ENCODE data around the gene PKD1L1. TPM values are rescaled to one million over a fixed set of nuclear protein-coding genes. Genes with fewer than 3 reads are reported as not detected.

The PKD1L1 gene
- total RNA-seq, 4 donors from 2014 or later, result 0.07 to 1.7 (median 0.98) TPM

DNA sequence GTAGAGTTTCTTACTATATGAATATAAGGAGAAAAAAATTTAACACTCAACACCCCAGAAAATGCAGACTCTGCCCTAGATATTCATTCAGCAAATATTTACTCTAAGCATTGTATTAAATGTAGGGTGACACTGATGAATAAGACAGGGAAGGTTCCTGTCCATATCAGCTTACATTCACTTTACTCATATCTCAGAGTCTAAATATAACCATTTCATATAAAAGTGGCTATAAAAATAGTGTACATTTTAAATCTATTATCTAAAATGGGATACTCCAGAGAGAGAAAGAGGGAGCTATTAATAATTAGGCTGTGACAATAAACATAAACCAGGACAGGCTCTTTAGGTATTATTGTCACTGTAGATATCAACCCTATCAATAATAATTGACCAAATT is 104.0 kb downstream of the PKD1L1 start:
- H3K27me3 ChIP-seq, result no peaks in the 10 kb centered on the region
- in situ Hi-C loops (cut with MboI; ENCODE audit: low sequenced_read_pairs in 4 of 4), result no loop called here
- no peak overlapping the region for H3K4me3 ChIP-seq
- no peak for DNase-seq
- no peak for ATAC-seq
- TF ChIP-seq POLR2A (IDR thresholded peaks at IDR 0.05), result no peak
- TF ChIP-seq, protein P1, sequence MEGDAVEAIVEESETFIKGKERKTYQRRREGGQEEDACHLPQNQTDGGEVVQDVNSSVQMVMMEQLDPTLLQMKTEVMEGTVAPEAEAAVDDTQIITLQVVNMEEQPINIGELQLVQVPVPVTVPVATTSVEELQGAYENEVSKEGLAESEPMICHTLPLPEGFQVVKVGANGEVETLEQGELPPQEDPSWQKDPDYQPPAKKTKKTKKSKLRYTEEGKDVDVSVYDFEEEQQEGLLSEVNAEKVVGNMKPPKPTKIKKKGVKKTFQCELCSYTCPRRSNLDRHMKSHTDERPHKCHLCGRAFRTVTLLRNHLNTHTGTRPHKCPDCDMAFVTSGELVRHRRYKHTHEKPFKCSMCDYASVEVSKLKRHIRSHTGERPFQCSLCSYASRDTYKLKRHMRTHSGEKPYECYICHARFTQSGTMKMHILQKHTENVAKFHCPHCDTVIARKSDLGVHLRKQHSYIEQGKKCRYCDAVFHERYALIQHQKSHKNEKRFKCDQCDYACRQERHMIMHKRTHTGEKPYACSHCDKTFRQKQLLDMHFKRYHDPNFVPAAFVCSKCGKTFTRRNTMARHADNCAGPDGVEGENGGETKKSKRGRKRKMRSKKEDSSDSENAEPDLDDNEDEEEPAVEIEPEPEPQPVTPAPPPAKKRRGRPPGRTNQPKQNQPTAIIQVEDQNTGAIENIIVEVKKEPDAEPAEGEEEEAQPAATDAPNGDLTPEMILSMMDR (IDR thresholded peaks at IDR 0.05 in 4 of 5, conservative IDR thresholded peaks at IDR 0.05 in 1 of 5), result no peak
- H3K27ac ChIP-seq, result no peak overlapping the region
- H3K9me3 ChIP-seq, result no peaks in the 10 kb centered on the region
- no peaks in the 10 kb centered on the region for H3K36me3 ChIP-seq
- intact Hi-C loops (cut with DNase I; ENCODE audit: low total_unique reads), result no loop called here
- peaks cover 8 to 13% of the 10 kb centered on the region in 2 donors for H3K4me1 ChIP-seq

DNA sequence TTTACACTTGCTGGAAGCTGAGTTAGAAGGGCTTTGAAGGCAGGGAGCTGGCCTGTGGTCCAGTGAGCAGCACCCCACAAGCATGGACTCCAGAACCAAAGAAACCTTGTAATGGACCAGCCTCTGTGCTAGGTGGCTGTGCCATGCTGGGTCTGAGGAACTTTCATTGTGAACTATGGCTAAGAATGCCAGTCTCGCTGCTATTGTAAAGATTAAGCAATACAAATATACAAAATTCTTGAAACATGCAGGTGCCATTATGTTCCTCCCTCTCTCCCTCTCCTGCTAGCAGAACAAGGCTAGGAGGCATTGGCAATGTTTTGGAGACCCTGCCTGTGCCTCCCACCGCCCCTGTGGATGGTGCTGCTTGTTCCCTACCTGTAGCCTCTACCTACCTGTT is 105.0 kb downstream of the PKD1L1 start:
- ATAC-seq (no peak), DNase-seq (no peak)
- TF ChIP-seq POLR2A (IDR thresholded peaks at IDR 0.05), result no peak
- TF ChIP-seq, protein P1 (IDR thresholded peaks at IDR 0.05 in 4 of 5, conservative IDR thresholded peaks at IDR 0.05 in 1 of 5), result no peak
- Histone ChIP-seq H3K27ac (no peak overlapping the region), H3K4me1 (peaks cover 8 to 13% of the 10 kb centered on the region in 2 donors), H3K27me3 (no peaks in the 10 kb centered on the region), H3K4me3 (no peak overlapping the region), H3K36me3 (no peaks in the 10 kb centered on the region), H3K9me3 (no peaks in the 10 kb centered on the region)
- in situ Hi-C loops (cut with MboI; ENCODE audit: low sequenced_read_pairs in 4 of 4), result no loop called here
- intact Hi-C loops (cut with DNase I; ENCODE audit: low total_unique reads), result no loop called here

DNA sequence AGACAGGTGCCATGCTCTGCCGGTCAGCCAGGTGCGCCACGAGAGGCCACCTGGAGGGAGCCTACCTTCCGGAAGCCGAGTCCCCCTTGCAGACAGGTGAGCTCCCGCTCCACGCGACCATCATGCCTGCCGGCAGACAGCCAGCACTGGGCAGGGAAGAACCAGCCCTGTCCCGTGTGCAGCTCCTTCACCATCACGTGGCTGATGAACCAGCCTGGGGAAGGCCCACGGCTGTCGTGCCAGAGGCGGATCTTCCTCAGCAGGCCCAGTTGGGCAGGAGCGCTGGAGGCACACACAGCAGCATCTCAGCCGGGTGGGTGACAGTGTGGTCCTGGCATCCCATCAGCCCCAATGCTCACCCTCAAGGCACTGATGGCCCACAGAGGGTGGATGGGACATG is 108.9 kb downstream of the PKD1L1 start:
- TF ChIP-seq POLR2A (IDR thresholded peaks at IDR 0.05), result no peak
- intact Hi-C loops (cut with DNase I; ENCODE audit: low total_unique reads), result no loop called here
- no peak for ATAC-seq
- no peaks in the 10 kb centered on the region for H3K9me3 ChIP-seq
- peaks cover 0 to 2% of the 10 kb centered on the region in 2 donors for H3K36me3 ChIP-seq
- no peak overlapping the region for H3K4me3 ChIP-seq
- H3K27ac ChIP-seq, result no peak overlapping the region
- in situ Hi-C loops (cut with MboI; ENCODE audit: low sequenced_read_pairs in 4 of 4), result no loop called here
- DNase-seq, result no peak
- no peaks in the 10 kb centered on the region for H3K27me3 ChIP-seq
- H3K4me1 ChIP-seq, result peaks cover 0 to 2% of the 10 kb centered on the region in 2 donors

DNA sequence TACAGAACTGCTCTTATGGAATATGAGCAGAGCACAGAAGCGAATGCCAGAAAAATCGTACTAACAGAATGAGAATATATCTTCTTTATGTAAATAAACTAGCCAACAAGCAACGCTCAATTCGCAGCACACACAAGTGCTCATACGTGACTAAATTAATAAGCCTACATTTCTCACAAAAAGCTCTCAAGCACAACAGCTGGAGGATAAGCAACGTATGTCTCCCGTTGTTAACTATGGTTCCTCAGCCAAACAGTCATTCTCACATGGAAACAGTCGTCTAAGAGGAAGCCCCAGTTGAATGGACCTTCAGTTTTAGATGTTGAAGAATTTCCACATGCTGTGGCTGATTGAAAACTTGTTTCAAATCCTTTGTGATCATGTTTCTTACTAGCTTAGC is 110.4 kb downstream of the PKD1L1 start:
- Histone ChIP-seq H3K9me3 (no peaks in the 10 kb centered on the region), H3K4me1 (no peaks in the 10 kb centered on the region), H3K36me3 (peaks cover 0 to 2% of the 10 kb centered on the region in 2 donors), H3K4me3 (no peak overlapping the region), H3K27me3 (no peaks in the 10 kb centered on the region), H3K27ac (no peak overlapping the region)
- ATAC-seq (no peak), DNase-seq (no peak)
- TF ChIP-seq POLR2A (IDR thresholded peaks at IDR 0.05), result no peak
- TF ChIP-seq, protein P1 (IDR thresholded peaks at IDR 0.05 in 4 of 5, conservative IDR thresholded peaks at IDR 0.05 in 1 of 5), result no peak
- intact Hi-C loops (cut with DNase I; ENCODE audit: low total_unique reads) (no loop called here), in situ Hi-C loops (cut with MboI; ENCODE audit: low sequenced_read_pairs in 4 of 4) (no loop called here)

DNA sequence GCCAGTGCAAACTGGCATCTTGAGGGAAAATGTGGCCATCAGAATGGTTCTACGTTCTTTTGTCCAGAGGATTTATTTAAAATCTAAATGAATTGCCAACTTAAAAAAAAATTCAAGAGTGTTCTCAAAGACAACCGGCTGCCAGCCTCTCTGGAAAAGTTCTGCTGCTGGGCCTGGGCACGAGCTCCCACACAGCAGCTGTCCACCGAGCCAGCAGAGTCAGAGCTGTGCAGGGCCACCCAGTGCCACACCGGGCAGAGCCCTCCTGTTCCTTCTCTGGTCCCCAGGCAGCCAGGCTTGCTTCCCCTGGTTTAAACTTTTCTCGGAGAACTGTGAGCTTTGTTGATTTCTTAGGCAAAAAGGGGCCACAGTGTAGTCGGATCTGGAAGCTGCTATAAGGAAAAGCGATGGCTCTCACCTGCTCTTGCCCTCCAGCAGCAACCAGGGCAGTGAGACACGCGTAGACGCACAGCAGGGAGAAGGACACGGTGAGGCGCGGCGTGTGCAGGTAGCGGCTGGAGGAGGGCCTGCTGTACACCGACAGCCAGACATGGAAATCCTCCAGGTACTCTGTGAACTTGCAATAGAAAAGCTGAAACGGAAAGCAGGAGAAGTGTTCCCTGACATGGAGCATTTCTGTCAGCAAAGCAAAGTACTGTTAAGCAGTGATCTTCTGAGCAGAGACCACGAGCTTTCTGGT is 111.6 kb downstream of the PKD1L1 start:
- ATAC-seq, result no peak
- intact Hi-C loops (cut with DNase I; ENCODE audit: low total_unique reads) (no loop called here), in situ Hi-C loops (cut with MboI; ENCODE audit: low sequenced_read_pairs in 4 of 4) (no loop called here)
- Histone ChIP-seq H3K27ac (no peak overlapping the region), H3K27me3 (no peaks in the 10 kb centered on the region), H3K36me3 (peaks cover 0 to 2% of the 10 kb centered on the region in 2 donors), H3K4me3 (no peak overlapping the region), H3K4me1 (no peaks in the 10 kb centered on the region), H3K9me3 (no peaks in the 10 kb centered on the region)
- no peak for DNase-seq
- TF ChIP-seq, protein P1 (IDR thresholded peaks at IDR 0.05 in 4 of 5, conservative IDR thresholded peaks at IDR 0.05 in 1 of 5), result no peak
- no peak for TF ChIP-seq POLR2A (IDR thresholded peaks at IDR 0.05)
